LoVo (cell line): ENCODE measurements around the gene KCTD21.

Source experiments
- DNase-seq: peaks from one replicate; pipeline ENCODE4 v3.0.0-alpha.2; 2016; ENCODE audit warnings: low spot score

The KCTD21 gene

DNA sequence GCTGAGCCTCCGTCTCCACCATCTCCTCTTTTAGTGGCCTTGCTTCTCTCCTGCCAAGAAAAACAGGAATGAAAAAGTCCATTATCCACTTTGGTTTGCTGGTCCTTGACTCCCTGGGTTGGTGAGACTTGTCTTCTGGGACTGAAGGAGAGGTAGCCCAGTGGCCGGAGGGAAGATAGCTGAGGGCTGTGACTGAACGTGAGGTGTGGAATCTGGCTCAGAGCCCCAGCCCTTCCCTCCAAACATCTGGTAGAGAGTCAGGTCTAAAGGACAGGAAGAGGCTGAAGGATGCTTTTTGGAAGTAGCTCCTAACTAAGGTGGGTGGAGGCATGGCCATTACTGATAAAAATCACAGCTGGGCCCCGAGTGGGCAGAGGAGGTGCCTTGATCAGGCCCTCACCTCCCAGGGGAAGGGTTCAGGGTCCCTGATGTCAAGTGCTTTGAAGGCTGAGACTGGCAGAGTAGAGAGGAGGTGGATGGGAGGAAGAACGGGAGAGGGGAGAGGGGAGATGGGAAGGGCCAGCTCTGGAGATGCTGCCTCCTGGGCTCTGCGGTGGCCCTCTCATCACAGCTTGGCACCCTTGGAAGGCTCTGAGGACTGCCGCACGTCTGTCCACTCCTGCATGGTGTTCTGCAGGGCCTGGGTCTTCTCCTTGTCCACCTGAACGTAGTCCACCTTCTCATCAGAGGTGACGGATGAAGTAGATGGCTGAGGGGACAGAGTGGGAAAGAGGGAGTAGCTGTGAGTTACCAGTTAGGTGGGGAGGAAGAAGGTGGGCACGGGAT is 30.5 kb upstream of the KCTD21 start:
- DNase-seq = no peak

DNA sequence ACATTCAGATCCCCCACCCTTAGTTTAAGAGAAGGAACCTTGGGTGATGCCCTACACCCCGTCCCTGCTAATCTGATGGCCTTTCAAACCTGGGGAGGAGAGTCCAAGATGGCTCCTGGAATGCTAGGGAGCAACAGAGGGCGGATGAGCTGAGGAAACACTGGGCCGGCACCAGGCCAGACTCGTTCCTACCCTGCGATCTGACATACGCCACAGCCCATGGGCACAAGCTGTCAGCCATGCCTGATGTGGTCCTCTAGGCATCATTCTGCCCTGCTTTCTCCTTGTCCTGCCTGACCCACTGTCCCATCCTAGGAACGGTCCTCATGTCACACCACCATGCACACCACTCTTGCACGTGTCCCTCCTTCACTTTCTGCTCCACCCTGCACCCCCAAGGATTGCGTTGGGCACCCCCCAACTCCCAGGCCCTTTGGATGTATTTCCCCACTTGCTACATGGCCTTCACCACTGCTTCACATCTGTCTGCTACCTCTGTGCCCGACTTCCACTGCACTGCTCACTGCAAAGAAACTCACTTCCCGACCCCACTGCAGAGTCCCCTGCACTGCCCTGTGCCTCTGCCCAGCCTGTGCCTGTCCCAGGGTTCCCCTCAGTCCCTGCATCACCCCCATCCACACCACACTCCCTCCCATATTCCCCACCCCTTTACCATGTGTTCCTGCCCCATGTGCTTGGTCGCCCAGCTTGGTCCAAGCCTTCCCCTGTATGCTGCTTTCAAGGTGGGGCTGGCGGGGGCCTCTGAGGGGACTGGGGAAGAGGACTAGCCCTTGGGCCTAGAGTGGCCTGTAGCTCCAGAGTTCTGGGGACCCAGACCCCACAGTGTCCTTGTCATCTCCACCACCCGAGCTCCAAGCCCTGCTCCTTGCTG is 29.5 kb upstream of the KCTD21 start:
- no peak for DNase-seq

DNA sequence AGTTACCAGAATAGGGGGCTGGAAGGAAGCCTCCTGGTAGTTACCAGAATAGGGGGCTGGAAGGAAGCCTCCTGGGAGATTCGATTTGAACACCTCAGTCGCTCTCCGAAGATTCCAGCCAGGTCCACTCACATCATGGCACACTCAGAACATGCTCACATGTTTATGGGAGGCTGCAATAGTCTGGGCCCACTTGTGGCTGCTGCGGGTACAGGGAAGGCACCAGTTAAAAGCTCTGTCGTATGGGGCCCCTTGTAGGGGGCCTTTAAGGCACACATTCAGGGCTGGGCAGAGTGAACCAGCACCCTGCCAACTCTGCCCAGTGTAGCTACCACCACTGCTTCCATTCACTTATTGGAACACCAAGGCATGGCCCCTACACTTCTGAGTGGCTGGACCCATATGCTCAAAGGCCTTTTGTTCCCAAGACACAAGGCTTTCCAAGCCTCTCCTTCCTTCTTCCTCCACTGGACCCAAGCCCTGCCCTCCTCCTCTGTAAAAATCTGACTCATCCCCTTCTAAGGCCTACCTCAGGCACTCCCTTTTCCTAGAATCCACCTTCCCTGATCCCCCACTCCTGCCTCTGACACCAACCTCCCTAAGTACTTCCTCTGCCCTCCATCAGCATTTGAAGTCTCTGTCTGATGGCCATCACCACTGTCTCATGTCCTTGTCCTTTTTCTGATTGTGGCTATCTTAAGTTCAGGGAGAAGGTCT is 28.3 kb upstream of the KCTD21 start:
- DNase-seq = peak; percentile 24

DNA sequence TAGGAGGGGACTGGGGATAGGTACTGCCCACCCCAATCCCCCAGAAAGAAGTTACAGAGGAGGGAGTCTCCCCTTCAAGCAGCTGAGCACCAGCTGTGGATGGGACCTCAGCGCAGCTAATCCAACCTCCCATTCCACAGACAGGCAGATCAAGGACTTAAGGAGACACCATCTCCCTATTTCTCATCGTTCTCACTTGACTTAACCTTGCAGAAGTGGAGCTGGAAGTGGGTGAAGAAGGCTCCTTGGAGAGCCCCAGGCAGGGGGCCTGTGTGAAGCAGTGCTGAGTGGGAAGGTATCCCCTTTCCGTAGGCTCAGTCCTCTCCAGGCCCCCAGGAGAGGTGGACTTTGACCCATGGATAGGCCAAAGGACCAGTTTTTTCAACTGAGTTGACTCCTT is 27.6 kb upstream of the KCTD21 start:
- no peak for DNase-seq

DNA sequence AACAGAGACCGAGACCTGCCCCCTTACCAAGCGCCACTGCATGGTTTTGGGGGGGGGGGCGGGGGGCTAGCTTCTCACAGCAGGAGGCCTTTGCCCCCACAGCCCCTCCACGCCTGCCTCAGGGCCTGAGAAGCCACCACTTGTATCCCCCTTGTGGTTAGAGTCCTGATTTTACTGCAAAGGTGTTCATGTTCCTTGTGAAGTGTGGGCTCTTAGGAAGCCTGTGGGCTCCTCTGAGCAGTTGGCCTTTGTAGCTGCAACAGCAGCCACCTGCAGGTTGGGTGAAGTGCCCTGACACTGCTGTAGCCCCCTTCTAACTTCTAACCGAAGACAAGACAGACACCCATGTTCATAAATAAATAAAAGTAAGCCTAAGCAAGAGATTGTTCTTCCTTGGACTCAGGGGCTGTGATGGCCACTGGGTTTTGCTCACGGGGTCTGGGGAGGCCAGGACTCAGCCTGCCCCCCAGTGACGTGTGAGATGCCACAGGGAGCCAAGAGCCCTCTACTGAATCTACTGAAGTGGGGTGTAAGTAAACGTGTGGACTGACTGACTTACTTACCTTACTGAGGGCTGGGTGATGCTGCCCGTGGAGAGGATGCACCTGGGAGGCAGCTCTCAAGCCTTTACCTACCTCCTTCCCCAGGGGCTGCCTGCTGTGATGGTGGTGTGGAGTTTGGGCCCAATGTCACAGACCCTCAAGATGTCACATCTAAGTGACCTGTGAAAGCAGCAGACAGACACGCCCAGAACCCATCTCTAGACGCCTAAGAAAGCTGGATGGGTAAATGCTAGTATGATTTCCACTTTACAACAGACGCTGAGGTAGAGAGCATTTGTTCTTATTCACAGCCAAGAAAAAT is 26.1 kb upstream of the KCTD21 start:
- no peak for DNase-seq

DNA sequence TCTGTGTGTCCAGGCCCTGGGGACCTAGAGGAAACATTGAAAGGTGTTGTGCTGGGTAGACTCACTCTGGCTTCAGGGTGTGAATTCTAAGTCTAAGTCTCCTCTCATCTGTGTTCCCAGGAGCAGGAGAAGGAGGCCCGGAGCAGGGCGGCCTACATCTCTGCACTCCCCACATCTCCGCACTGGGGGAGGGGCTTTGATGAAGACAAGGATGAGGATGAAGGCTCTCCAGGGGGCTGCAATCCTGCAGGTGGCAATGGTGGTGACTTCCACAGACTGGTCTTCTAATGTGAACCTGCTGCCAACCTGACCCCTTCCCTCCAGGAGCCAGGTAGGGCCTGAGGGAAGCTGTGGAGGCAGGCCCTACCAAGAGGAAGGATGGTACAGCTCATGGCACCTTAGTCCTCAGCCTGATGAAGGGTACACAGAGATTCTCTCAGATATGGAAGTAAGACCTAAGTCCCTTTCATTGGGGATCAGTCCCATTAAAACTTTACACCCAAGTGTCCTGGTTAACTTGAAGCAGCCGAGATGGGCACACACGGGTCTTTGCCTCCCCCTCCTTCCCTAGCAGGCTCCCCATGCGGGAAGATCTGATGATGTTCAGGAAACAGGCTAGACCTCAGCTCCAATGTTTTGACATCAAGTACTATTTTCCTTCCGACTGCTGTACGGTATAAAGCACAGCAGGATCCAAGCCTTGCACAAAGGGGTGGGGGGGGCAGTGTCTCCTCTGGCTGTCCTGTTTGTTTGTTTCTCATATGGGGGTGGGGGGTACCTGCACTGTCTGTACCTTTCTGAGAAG is 25.3 kb upstream of the KCTD21 start:
- no peak for DNase-seq

DNA sequence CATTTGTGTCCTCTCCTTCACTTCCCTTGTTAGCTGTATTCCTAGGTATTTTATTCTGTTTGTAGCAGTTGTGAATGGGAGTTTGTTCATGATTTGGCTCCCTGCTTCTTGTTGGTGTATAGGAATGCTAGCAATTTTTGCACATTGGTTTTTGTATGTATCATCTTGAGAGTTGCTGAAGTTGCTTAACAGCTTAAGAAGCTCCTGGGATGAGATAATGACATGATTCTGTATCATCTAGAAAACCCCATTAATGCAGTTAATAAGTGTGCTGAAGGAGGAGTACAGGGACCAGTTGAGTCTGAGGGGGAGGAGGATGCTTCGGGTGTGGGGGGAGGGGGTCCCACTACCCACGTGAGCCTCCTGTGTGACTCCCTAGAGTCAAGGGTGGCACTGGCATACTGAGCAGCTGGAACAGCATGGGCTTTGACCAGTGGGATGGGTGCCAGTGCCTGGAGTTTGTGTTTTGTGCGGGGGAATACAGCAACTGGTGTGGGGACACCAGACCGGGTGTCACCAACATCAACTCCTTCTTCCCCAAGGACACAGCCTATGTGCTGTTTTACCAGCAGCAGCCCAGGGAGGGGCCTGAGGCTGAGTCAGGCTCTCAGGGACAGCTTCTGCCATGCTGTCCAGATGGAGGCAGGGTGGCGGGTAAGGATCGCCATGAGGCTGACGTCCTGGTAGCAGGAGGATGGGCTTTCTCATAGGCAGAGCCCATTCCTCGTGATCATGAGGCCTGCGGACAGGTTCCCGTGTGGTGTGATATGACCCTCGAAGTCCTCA is 24.4 kb upstream of the KCTD21 start:
- no peak for DNase-seq

DNA sequence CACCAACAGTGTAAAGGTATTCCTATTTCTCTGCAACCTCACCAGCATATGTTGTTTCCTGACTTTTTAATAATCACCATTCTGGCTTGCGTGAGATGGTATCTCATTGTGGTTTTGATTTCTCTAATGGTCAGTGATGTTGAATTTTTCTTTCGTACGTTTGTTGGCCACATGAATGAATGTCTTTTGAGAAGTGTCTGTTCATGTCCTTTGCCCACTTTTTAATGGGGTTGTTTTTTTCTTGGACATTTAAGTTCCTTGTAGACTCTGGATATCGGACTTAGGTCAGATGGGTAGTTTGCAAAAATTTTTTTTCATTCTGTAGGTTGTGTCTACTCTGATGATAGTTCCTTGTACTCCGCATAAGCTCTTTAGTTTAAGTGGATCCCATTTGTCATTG is 23.1 kb upstream of the KCTD21 start:
- DNase-seq = no peak

DNA sequence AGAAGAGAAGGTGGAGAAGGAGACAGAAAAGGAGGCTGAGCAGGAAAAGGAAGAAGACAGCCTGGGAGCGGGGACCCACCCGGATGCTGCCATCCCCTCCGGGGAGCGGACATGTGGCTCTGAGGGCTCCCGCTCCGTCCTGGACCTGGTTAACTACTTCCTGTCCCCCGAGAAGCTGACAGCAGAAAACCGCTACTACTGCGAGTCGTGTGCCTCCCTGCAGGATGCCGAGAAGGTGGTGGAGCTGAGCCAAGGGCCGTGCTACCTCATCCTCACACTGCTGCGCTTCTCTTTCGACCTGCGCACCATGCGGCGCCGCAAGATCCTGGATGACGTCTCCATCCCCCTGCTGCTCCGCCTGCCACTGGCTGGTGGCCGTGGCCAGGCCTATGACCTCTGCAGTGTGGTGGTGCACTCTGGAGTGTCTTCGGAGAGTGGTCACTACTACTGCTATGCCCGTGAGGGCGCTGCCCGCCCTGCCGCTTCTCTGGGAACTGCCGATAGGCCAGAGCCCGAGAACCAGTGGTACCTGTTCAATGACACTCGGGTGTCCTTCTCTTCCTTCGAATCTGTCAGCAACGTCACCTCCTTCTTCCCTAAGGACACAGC is 21.7 kb upstream of the KCTD21 start:
- DNase-seq = no peak

DNA sequence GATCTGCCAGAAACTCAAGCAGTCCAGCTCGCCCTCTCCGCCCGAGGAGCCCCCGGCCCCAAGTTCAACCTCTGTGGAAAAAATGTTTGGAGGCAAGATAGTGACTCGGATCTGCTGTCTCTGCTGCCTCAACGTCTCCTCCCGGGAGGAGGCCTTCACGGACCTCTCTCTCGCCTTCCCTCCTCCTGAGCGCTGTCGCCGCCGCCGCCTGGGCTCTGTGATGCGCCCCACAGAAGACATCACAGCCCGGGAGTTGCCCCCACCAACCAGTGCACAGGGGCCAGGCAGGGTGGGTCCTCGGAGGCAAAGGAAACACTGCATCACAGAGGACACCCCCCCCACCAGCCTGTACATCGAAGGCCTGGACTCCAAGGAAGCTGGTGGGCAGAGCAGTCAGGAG is 21.1 kb upstream of the KCTD21 start:
- no peak for DNase-seq

DNA sequence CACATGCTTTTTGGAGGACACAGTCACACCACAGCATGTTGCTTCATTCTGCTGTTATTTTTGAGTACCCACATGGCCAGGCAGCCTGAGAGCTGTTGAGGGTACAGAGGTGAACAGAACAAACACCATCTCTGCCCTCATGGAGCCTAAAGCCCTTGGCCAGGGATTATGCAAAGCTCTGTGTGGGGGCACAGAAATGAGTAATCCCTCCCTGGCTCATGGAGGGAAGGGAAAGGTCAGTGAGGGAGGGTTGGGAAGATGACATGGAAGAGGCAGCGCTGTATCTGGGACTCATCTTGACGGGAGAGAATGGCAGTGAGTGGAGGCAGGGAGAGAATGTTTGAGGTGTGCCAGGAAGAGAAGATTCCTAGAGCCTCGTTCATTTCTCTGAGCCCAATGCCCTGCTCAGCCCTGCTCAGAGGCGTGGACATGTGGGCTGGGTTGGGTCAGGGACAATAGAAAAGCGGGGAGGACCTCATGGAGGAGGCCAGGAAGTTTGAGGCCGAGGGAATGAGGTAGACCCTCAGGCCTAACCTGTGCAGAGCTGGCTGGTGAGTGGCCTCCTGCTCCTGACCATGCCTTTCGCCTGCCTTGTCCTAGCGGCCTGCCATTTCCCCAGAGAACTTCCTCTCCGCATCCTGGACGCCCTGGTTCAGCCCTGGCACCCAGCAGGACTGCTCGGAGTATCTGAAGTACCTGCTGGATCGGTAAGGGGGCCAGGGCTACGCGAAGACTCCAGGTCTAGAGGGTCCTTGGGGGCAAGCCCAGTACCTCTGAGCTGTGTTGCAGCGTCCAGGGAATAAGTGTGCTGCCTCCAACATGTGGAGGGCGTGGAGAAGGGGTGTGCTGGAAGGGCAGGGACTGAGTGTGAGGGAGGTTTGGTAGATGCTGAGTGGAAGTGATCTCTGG is 20.1 kb upstream of the KCTD21 start:
- no peak for DNase-seq

DNA sequence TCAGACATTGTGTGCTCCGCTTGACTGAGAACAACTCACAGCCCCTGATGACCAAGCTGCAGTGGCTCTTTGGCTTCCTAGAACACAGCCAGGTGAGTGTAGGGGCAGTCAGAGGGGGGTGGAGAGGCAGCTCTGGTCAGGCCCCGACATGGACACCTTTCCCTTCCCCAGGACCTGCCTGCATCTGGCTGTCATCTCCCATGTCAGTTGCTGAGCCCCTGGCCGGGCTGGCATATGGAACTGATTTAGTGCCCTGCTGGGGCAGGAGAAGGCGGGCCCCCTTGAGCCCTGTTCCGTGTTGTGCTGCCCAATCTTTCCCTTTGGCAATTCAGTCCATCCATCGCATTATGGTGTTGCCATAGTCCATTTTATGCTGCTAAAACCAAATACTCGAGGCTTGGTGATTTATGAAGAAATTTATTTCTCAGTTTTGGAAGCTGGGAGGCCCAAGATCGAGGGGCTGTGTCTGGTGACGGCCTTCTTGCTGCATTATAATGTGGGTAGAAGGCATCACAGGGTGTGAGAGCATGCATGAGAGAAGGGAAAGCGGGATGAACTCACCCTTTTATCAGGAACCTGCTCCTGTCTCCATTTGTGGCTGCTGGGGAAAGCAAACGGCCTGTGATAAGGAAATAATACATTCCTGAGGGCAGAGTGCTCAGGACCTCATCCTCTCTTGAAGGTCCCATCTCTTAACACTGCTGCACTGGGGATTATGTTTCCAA is 19.3 kb upstream of the KCTD21 start:
- no peak for DNase-seq

DNA sequence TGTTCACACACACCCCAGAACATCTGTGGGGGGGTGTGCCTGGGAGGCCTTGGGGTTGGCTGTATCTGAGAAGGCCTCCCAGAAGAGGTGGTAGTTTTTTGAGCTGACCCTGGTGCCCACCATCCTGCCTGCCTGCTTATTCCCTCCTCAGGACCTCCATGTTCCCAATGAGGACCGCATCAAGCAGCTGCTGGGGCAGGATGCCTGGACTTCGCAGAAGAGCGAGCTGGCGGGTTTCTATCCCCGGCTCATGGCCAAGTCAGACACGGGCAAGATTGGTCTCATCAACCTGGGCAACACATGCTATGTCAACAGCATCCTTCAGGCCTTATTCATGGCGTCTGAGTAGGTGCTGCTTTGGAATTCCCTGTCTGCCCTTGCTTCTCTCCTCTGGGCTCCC is 17.3 kb upstream of the KCTD21 start:
- no peak for DNase-seq

DNA sequence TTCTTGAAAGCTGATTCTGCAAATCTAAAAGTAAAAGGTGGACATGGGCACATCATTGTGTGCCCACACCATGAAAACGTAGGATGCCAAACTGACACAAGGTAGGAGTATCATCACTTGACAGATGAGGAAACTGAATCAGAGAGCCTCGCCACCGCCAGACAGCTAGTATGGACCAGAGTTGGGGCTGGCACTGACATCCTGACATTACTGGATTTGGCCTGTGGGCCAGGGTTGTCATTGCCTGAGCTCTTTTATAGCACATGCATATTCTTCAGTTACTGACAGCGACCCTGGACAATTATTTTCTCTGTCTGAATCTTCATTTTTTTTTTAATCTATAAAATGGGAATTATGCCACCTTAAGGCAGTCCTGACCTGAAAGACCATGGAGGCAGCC is 16.8 kb upstream of the KCTD21 start:
- no peak for DNase-seq

DNA sequence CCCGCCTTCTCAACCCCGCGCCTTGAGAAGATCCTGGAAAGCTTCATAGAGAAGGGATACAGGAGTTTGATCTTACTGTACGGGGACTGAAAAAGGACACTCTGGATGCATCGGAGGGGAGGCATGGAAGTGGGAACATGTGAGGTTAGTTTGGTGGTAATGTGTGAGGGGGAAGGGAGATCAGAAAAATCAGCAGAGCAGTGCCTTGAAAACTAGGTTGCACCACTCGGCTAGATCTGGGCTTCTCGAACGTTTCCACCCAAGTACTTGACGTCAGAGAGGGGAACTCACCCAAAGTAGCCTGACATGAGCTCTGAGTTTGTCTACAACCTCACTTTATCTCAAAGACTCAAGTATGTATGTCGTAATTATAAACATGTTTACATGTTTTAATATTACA is 14.8 kb upstream of the KCTD21 start:
- no peak for DNase-seq

DNA sequence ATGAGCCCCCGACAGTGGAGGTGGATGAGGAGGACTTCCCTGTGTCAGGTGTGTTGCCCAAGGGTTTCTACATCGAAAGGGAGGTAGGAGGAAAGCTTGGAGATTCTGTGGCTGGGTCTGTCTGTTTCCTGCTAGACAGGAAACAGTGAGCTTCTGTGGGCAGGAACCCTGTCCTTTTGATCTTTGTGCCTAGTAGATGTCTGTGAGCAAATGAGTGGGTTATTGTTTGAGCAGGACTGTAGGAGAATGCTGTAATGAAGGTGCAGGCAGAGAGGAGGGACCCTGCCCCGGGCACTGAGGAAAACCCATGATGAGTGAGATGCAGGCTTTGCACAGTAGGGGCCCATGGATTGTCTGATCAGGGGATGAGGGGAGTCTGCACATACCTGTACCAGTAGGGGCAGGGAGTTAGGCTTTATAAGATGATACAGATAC is 14.3 kb upstream of the KCTD21 start:
- DNase-seq = no peak

DNA sequence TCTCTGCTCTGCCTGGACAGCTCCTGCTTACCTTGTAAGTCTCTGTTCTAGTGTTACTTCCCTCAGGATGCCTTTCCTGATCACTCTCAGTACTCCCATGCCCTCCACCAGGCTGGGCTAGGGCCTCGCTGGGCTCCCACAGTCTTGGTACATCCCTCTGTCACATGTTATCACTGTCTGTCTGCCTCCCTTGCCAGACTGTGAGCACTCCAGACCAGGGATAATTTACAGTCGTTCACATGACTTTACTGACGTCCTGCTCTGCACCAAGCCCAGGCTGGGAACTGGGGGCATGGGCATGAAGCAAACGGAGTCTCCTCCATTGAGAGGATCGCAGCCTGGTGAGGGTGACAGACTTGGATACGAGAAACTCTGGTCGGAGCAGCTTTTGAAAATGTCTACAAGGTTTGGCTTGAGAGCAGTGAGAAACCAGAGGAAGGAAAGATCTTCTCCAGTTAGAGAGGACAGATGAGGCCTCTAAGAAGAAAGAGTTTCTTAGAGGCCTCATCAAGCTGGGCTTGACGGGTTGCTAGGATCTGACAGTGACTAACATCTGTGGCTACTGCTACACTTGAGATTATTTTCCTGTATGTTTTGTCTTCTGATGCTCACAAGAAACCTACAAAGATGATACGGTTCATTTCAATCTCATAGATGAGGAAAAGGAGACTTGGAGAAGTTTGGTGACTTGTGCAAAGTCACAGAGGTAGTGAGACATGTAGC is 12.8 kb upstream of the KCTD21 start:
- no peak for DNase-seq
